Stimulated activated naive CD8-positive, alpha-beta T cell treated with anti-CD3 and anti-CD28 coated beads, Interleukin-15, amount 100 ng/mL, for 72 hours (primary cell): ENCODE data around the gene U2AF2.

ENCODE experiments used
- ATAC-seq: fragments of 150-1000 bp; cut with Tn5 transposase; 2 replicates; pipeline ENCODE4 v1.10.0; 2021; ENCODE audit warnings: mild to moderate bottlenecking, moderate library complexity
- DNase-seq, 2 donors: peaks; one replicate each; pipeline ENCODE4 v3.0.0; 2021 to 2022
- H3K27ac Mint-ChIP-seq, 2 donors: one replicate each; pipeline ENCODE4 v1.8.0; 2022; ENCODE audit warnings: mild to moderate bottlenecking in 2 of 2, mixed read lengths in 2 of 2, moderate library complexity in 2 of 2
- H3K27me3 Mint-ChIP-seq: one replicate; pipeline ENCODE4 v1.8.0; 2022; ENCODE audit warnings: mixed read lengths
- H3K4me1 Mint-ChIP-seq: one replicate; pipeline ENCODE4 v1.8.0; 2022; ENCODE audit warnings: mild to moderate bottlenecking, mixed read lengths
- H3K4me3 Mint-ChIP-seq, 2 donors: one replicate each; pipeline ENCODE4 v1.8.0; 2022; ENCODE audit warnings: mild to moderate bottlenecking in 2 of 2, mixed read lengths in 2 of 2, moderate library complexity in 1 of 2
- H3K9me3 Mint-ChIP-seq, 2 donors: one replicate each; pipeline ENCODE4 v1.8.0; 2022; ENCODE audit warnings: mixed read lengths in 2 of 2

U2AF2 gene

GRCh38 chr19:55692681-55693081 lies 37.8 kb downstream of the U2AF2 start:
- H3K27ac Mint-ChIP-seq = no peak overlapping the region
- ATAC-seq (no peak), DNase-seq (no peak)
- H3K4me1 Mint-ChIP-seq = no peaks in the 10 kb centered on the region
- no peak overlapping the region for H3K4me3 Mint-ChIP-seq
- no peaks in the 10 kb centered on the region for H3K9me3 Mint-ChIP-seq
- no peaks in the 10 kb centered on the region for H3K27me3 Mint-ChIP-seq

- H3K4me1 Mint-ChIP-seq = no peaks in the 10 kb centered on the region
- ATAC-seq = no peak
- H3K4me3 Mint-ChIP-seq = no peak overlapping the region
- H3K9me3 Mint-ChIP-seq = no peaks in the 10 kb centered on the region
- no peak for DNase-seq
- H3K27me3 Mint-ChIP-seq = no peaks in the 10 kb centered on the region
- H3K27ac Mint-ChIP-seq = no peak overlapping the region
These were observed 38.6 kb downstream of the U2AF2 start for GRCh38 chr19:55693336-55693974.

- Mint-ChIP-seq H3K4me1 (no peaks in the 10 kb centered on the region), H3K9me3 (no peaks in the 10 kb centered on the region), H3K27ac (no peak overlapping the region), H3K4me3 (no peak overlapping the region), H3K27me3 (no peaks in the 10 kb centered on the region)
- DNase-seq (no peak), ATAC-seq (no peak)
These were observed 39.4 kb downstream of the U2AF2 start for GRCh38 chr19:55694241-55694655.

- ATAC-seq = no peak
- Mint-ChIP-seq H3K4me1 (no peaks in the 10 kb centered on the region), H3K27me3 (no peaks in the 10 kb centered on the region), H3K4me3 (no peak overlapping the region), H3K9me3 (no peaks in the 10 kb centered on the region), H3K27ac (no peak overlapping the region)
- DNase-seq = no peak
These were observed 40.0 kb downstream of the U2AF2 start for GRCh38 chr19:55694656-55695491.

GRCh38 chr19:55695511-55696290 lies 40.9 kb downstream of the U2AF2 start:
- Mint-ChIP-seq H3K27ac (peak overlapping the region in 1 of 2 donors; percentile 76), H3K4me3 (no peak overlapping the region), H3K4me1 (no peaks in the 10 kb centered on the region), H3K27me3 (no peaks in the 10 kb centered on the region), H3K9me3 (no peaks in the 10 kb centered on the region)
- no peak for ATAC-seq
- no peak for DNase-seq

- H3K4me1 Mint-ChIP-seq = no peaks in the 10 kb centered on the region
- no peaks in the 10 kb centered on the region for H3K9me3 Mint-ChIP-seq
- ATAC-seq (no peak), DNase-seq (no peak)
- no peak overlapping the region for H3K4me3 Mint-ChIP-seq
- peak overlapping the region in 1 of 2 donors; percentile 77 for H3K27ac Mint-ChIP-seq
- no peaks in the 10 kb centered on the region for H3K27me3 Mint-ChIP-seq
These were observed 41.6 kb downstream of the U2AF2 start for GRCh38 chr19:55696301-55697068.

GRCh38 chr19:55697069-55697440 lies 42.2 kb downstream of the U2AF2 start:
- ATAC-seq (no peak), DNase-seq (no peak)
- H3K27me3 Mint-ChIP-seq = no peaks in the 10 kb centered on the region
- no peaks in the 10 kb centered on the region for H3K9me3 Mint-ChIP-seq
- H3K27ac Mint-ChIP-seq = peak overlapping the region in 1 of 2 donors; percentile 49
- H3K4me1 Mint-ChIP-seq = no peaks in the 10 kb centered on the region
- H3K4me3 Mint-ChIP-seq = no peak overlapping the region

- Mint-ChIP-seq H3K4me1 (no peaks in the 10 kb centered on the region), H3K9me3 (no peaks in the 10 kb centered on the region), H3K27me3 (no peaks in the 10 kb centered on the region), H3K4me3 (no peak overlapping the region), H3K27ac (peak overlapping the region; percentile 34 to 49)
- DNase-seq (no peak), ATAC-seq (no peak)
These were observed 42.9 kb downstream of the U2AF2 start for GRCh38 chr19:55697698-55698097.

- Mint-ChIP-seq H3K4me1 (peaks cover 3% of the 10 kb centered on the region), H3K27me3 (no peaks in the 10 kb centered on the region), H3K27ac (peak overlapping the region in 1 of 2 donors; percentile 81), H3K9me3 (no peaks in the 10 kb centered on the region), H3K4me3 (no peak overlapping the region)
- ATAC-seq (no peak), DNase-seq (no peak)
These were observed 43.4 kb downstream of the U2AF2 start for GRCh38 chr19:55698256-55698655.

GRCh38 chr19:55699221-55699620 lies 44.4 kb downstream of the U2AF2 start:
- no peak for DNase-seq
- no peaks in the 10 kb centered on the region for H3K27me3 Mint-ChIP-seq
- ATAC-seq = no peak
- no peak overlapping the region for H3K4me3 Mint-ChIP-seq
- peaks cover 12% of the 10 kb centered on the region for H3K4me1 Mint-ChIP-seq
- no peaks in the 10 kb centered on the region for H3K9me3 Mint-ChIP-seq
- no peak overlapping the region for H3K27ac Mint-ChIP-seq

GRCh38 chr19:55700813-55701212 lies 46.0 kb downstream of the U2AF2 start:
- no peaks in the 10 kb centered on the region for H3K27me3 Mint-ChIP-seq
- no peak for DNase-seq
- H3K27ac Mint-ChIP-seq = no peak overlapping the region
- peaks cover 12% of the 10 kb centered on the region for H3K4me1 Mint-ChIP-seq
- no peaks in the 10 kb centered on the region for H3K9me3 Mint-ChIP-seq
- no peak for ATAC-seq
- H3K4me3 Mint-ChIP-seq = no peak overlapping the region

GRCh38 chr19:55702131-55702627 lies 47.3 kb downstream of the U2AF2 start:
- H3K4me1 Mint-ChIP-seq = peaks cover 12% of the 10 kb centered on the region
- no peak for ATAC-seq
- no peak for DNase-seq
- H3K27ac Mint-ChIP-seq = no peak overlapping the region
- H3K4me3 Mint-ChIP-seq = no peak overlapping the region
- no peaks in the 10 kb centered on the region for H3K9me3 Mint-ChIP-seq
- H3K27me3 Mint-ChIP-seq = no peaks in the 10 kb centered on the region

- Mint-ChIP-seq H3K27me3 (no peaks in the 10 kb centered on the region), H3K4me1 (peaks cover 12% of the 10 kb centered on the region), H3K4me3 (no peak overlapping the region), H3K9me3 (no peaks in the 10 kb centered on the region), H3K27ac (no peak overlapping the region)
- DNase-seq (peak; percentile 44 to 45), ATAC-seq (peak; percentile 75)
These were observed 49.0 kb downstream of the U2AF2 start for GRCh38 chr19:55703790-55704215.

- DNase-seq = no peak
- H3K27ac Mint-ChIP-seq = no peak overlapping the region
- H3K9me3 Mint-ChIP-seq = no peaks in the 10 kb centered on the region
- H3K4me3 Mint-ChIP-seq = no peak overlapping the region
- H3K27me3 Mint-ChIP-seq = no peaks in the 10 kb centered on the region
- peaks cover 12% of the 10 kb centered on the region for H3K4me1 Mint-ChIP-seq
- ATAC-seq = no peak
These were observed 49.8 kb downstream of the U2AF2 start for GRCh38 chr19:55704494-55705245.
